Suprapubic skin (tissue), 4 donors: ENCODE measurements around the gene LRAT.

Experiments
- POLR2A ChIP-seq, 2 donors: fragments of 450-650 bp; IDR thresholded peaks; one replicate each; pipeline ENCODE4 v1.6.1; 2017; ENCODE audit warnings: antibody characterized with exemption in 2 of 2, mild to moderate bottlenecking in 2 of 2, moderate library complexity in 2 of 2
- POLR2AphosphoS5 ChIP-seq, 3 donors: sonication (generic); formaldehyde crosslinking; IDR thresholded peaks; one replicate each; pipeline ENCODE4 v1.6.1; 2017; ENCODE audit warnings: antibody characterized with exemption in 3 of 3
- TF ChIP-seq, protein P1 (sequence below), 2 donors: fragments of 200-600 bp in 1 of 2; fragments of 450-650 bp in 1 of 2; sonication (generic) in 1 of 2; IDR thresholded peaks; one replicate each; pipeline ENCODE4 v1.5.1; 2016 to 2019; ENCODE audit warnings: antibody characterized with exemption in 2 of 2, mild to moderate bottlenecking in 1 of 2, moderate library complexity in 1 of 2

DNA sequence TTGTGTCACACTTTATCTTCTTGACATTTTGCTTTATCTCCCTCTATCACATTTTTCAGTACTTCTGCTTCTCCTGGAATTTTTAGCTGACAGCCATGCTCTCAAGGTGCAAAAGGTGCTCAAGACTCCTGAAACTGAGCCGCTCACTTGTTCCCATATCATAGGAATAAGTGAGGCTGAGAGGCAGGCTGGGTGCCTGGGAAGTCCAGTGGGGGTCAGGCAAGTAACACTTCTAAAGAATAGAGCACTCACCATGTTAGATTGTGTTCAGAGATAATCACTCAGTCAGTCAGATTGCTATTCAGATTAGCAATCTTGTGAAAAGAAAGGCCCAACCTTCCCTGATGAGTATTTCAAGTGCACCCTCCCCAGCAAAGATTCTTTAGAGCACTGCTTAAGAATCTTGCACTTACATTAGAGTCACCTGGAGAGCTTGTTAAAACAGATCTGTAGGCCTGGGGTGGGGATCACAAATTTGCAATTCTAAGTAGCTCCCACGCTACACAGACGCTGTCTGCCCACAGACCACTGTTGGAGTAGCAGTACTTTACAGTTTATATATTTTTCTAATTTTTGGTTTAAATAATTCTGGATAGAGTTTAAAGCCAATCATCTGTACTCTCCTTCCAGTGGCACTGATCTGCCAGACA lies 23.1 kb upstream of the LRAT start:
- TF ChIP-seq POLR2AphosphoS5 (IDR thresholded peaks at IDR 0.05) (no peak), POLR2A (IDR thresholded peaks at IDR 0.05) (no peak)
- TF ChIP-seq, protein P1, sequence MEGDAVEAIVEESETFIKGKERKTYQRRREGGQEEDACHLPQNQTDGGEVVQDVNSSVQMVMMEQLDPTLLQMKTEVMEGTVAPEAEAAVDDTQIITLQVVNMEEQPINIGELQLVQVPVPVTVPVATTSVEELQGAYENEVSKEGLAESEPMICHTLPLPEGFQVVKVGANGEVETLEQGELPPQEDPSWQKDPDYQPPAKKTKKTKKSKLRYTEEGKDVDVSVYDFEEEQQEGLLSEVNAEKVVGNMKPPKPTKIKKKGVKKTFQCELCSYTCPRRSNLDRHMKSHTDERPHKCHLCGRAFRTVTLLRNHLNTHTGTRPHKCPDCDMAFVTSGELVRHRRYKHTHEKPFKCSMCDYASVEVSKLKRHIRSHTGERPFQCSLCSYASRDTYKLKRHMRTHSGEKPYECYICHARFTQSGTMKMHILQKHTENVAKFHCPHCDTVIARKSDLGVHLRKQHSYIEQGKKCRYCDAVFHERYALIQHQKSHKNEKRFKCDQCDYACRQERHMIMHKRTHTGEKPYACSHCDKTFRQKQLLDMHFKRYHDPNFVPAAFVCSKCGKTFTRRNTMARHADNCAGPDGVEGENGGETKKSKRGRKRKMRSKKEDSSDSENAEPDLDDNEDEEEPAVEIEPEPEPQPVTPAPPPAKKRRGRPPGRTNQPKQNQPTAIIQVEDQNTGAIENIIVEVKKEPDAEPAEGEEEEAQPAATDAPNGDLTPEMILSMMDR (IDR thresholded peaks at IDR 0.05), result no peak
